Measurements from ENCODE around the gene KRI1.

Gene KRI1

GRCh38 chr19:10565567-10566407 is at the start of gene KRI1:
TSS of gene KRI1 (minus strand) at chr19:10566010. CDS start at chr19:10565999, 11 bp downstream.
- peak; percentile 100 for DNase-seq

DNA sequence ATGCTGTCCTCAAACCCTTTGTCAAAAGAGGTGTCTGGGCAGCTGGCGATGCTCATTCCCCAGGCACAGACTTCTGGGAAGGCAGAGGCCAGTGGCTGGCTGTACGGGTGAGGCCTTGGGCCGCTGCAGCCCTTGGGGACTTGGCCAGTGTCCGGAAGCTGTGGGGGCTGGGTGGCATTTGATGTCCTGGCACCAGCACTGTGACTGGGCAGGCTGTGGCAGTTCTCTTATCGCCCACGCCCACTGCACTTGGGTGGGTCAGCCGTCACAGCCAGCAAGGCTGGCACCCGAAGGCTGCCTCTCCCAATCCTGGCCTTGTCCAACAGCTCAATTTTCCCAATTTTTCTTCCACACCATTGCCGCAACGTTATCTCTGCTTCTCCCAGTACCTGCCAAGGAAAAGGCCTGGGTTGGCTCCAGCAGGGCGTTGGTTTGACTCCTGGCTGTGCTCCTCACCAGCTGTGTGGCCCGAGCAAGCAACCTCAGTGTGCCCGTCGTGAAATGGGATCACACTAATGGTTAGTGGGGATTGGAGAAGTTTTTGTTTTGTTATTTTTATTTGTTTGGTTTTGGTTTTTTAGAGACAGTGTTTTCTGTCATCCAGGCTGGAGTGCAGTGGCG is 46.8 kb upstream of the KRI1 start:
- DNase-seq = no peak

- DNase-seq = no peak
Observed at GRCh38 chr19:10611907-10612306, 46.1 kb upstream of the KRI1 start.

GRCh38 chr19:10604460-10604980 is 38.7 kb upstream of the KRI1 start:
- DNase-seq = peak; percentile 8

DNA sequence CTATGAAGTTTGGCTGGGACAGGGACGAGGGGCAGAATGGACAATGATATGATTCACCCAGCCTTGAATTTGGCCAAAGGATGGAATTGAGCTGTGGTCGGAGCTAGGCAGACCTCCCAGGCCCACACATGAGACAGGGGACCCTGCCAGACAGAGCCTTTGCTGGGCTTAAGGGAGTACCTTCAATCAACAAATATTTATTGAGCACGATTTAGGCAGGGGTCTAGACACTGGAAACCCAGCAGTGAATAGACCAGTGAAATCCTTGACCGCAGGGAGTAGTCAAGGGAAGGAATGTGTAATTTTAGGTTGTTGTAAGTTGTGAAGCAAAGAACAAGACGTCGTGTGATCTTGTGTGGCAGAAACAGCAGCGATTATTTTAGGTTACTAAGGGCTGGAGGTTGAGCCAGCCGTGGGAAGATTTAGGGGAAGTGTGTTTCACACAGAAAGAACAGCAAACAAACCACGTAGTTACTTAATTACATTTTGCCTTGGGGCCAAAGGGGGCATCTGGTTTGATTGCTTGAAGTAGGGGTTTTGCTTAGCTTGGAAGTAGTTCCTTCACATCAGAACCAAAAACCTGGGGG is 38.2 kb upstream of the KRI1 start:
- peak; percentile 26 for DNase-seq

DNA sequence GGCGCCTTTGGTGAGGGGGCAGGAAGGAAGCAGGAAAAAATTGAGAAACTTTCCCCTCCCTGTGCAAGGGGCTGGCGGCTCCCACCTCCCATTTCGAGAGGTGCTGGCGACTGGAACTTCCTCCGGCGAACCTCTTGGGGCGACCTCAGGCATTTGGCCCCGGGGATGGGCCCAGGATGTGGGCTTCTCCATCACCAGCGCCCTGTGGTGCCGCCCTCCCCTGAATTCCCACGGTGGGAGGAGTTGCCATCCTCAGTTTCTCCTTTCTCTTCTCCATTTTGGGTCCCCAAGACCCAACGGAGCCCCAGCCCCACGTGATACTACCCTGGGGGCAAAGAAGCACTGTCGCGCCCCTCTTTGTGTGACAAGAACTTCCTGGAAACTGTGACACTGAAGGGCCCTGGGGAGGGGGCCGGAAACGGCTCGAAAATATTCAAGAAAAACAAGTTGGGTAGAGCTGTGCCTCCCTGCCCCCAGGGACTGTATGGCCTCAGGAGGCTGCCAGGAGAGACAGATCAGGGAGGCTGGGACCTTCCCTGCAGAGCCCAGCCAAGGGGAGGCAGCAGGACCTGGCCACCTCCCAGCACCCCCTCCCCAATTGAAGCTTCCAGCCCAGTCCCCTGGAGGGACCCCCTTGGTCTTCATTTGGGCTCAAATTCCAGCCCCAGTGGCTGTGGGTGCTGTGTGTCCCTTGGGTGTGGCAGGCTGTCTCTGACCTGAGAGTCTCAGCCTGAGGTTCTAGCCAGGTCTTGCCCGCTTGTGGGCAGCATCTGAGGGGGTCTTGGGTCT is 37.5 kb upstream of the KRI1 start:
- peak; percentile 74 for DNase-seq

- peak; percentile 93 for DNase-seq
Observed at GRCh38 chr19:10602330-10603083, 36.7 kb upstream of the KRI1 start.

GRCh38 chr19:10601999-10602329 is 36.2 kb upstream of the KRI1 start:
- no peak for DNase-seq

GRCh38 chr19:10600149-10600548 is 34.3 kb upstream of the KRI1 start:
- no peak for DNase-seq

DNA sequence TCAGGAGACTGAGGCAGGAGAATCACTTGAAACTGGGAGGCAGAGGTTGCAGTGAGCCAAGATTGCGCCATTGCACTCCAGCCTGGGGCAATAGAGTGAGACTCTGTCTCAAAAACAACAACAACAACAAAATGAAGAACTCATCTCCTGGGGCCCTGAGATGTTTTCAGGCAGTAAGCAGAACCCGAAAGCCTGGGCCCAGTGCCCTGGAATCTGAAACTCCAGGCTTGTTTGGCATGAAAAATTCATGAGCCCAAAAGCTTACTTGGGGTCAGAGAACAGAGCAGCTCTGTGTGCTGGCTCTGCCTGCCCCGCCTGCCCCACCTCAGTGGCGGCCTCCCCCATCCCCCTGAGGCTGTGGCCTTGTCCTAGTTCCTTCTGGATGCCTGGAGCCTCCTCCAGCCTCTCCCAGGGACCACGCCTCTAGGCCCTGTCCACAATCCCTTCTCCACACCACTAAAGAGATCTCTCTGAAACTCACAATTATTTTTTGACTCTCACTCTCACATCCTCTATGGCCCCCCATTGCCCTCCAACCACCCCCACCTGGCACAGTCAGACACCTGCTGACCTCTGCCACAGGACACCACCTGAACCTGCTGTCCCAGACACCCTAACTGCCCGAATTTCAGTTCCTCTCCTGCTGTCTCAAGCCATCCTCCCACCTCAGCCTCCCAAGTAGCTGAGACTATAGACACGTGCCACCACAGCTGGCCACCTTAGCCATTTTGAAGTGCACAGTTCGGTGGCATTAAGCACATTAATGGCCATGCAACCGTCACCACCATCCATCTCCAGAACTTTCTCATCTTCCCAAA is 28.2 kb upstream of the KRI1 start:
- no peak for DNase-seq

DNA sequence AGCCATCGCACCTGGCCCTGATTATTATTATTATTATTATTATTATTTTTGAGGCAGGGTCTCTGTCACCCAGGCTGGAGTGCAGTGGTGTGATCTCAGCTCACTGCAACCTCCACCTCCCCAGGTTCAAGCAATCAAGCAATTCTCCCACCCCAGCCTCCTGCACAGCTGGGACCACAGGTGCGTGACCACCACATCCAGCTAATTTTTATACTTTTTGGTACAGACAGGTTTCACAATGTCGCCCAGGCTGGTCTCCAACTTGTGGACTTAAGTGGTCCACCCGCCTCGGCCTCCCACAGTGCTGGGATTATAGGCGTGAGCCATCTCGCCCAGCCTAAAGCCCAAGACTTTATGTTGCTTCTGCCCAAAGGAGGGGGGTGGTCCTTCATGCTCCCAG is 27.3 kb upstream of the KRI1 start:
- DNase-seq = no peak

GRCh38 chr19:10587839-10588150 is 22.0 kb upstream of the KRI1 start:
- no peak for DNase-seq

DNA sequence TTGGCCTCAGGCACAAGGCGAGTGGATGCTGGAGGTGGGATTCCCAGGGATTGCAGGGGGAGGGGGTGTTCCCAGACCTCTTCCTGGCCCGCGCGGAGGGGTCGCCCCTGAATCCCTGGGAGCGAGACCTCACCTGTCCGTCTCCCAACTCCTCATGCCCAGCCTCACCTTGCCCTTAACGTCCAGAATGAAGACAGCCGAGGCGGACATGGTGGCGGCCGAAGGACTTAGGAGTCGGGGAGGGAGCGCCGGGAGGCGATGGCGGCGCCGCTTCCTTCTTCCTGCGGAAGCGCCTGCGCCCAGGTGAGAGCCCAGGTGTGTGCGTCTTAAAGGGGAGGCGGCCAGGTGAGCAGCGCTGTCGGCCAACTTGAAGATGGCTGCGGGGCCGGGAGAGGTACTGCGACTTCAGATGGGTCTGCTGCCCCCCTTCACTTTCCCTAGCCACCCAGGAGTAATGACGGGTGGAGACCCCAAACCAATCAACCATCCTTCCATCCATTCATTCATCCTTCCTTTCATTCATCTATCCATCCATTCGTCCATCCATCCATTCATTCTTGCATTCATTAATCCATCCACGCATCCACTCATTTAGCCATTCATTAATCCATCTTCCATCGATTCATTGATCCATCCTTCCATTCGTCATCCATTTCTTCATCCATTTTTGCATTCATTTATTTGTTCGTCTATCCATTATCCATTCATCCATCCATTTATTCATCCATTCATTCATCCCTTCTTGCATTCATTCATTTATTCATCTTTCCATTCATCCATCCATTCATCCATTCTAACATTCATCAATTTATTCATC is 21.4 kb upstream of the KRI1 start, which contains the start of gene AP1M2:
AP1M2 (minus strand) TSS at position 291 of the 817 bp plus-strand sequence; CDS start at position 210, 81 bp downstream.
- no peak for DNase-seq

GRCh38 chr19:10586396-10586795 is 20.6 kb upstream of the KRI1 start:
- DNase-seq = no peak

DNA sequence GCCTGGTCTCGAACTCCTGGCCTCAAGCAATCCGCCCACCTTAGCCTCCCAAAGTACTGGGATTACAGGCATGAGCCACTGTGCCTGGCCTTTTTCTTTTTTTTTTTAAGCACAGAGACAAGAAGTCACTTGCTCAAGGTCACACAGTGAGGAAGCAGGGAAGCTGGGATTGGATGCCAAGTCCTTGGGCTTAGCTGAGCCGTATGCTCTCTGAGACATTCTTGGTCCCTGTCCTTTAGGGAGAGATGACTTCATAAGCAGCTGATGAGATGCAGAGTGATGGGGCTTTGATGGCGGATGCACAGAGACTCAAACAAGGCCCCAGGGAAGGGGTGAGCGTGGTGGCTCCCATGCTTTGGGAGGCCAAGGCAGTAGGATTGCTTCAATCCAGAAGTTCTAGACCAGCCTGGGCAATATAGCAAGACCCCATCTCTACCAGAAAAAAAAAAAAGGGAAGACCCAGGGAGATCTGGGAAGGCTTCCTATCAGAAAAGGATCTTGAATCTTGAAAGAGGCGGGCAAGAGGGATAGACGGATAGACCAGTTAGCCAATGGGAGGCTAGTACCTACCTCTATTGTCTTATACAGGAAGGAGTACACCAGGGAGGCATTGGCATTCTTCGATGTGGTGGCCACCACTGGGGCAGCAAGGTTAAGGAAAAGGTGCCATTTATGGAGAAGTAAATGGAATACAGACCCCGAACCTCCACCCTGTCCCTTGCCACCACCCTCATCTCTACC is 17.4 kb upstream of the KRI1 start:
- DNase-seq = no peak

GRCh38 chr19:10582091-10582490 is 16.3 kb upstream of the KRI1 start:
- no peak for DNase-seq

DNA sequence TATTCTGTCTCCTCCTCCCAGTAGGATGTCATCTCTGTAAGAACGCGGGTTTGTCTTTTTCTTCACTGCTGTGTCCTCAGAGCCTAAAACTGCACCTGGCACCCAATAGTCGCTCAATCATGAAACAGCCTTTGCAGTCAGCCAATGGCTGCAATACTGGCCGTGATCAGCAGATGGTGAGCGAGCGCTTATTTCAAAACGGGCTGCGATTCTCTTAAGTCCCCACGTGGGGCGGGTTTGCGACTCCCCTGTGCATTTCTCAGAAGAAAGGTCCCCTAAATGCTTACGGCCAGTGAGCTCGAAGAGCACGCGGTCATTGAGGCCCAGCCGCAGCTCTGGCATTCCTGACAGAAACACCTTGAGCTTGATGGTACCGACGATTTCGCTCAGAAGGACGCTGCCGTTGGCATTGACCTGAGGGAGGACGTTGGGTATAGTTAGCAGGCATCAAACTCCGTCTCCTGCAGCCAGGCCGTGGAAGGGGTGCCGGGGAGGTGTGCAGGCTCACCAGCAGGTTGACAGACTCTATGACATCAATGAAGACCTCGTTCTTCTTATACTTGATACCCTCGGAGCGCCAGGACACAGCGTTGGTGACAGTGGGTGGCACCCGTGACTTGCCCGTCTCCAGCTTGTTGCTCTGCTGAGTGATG is 15.3 kb upstream of the KRI1 start:
- peak; percentile 91 for DNase-seq

- no peak for DNase-seq
Observed at GRCh38 chr19:10577951-10578350, 12.1 kb upstream of the KRI1 start.

GRCh38 chr19:10575011-10575716 is 9.4 kb upstream of the KRI1 start:
- no peak for DNase-seq

Data from activated CD4-positive, alpha-beta T cell treated with anti-CD3 and anti-CD28 coated beads, Interleukin-2, Interleukin-6, amounts not matched to agents 100 ng/mL and 50 ng/mL, durations not matched to agents 16 hours and 8 hours (primary cell).